ENCODE results near the gene DIP2C. TPM values are rescaled to one million over a fixed set of nuclear protein-coding genes. Genes with fewer than 3 reads are reported as not detected.

Gene DIP2C
- polyA plus RNA-seq, 2 donors, result 2.2 to 2.7 TPM

- 85 to 87% methylated on average over 6 of the region's 6 CpGs for WGBS, 2 donors
- H3K4me1 ChIP-seq (ENCODE audit: control insufficient read depth in 2 of 2, insufficient read depth in 2 of 2, low read length in 1 of 2), result peaks cover 0 to 4% of the 10 kb centered on the region in 2 donors
- H3K9me3 ChIP-seq (ENCODE audit: control insufficient read depth in 2 of 2, insufficient read depth in 1 of 2, low read depth in 1 of 2, low read length in 1 of 2), result no peaks in the 10 kb centered on the region
- peak overlapping the region in 1 of 2 donors; percentile 34 for H3K27ac ChIP-seq (ENCODE audit: low read depth in 2 of 2, low read length in 1 of 2)
- H3K27me3 ChIP-seq (ENCODE audit: control insufficient read depth in 1 of 2, insufficient read depth in 2 of 2, low read length in 2 of 2), result no peaks in the 10 kb centered on the region
- H3K4me3 ChIP-seq (ENCODE audit: low read depth in 1 of 2, low read length in 2 of 2), result no peak overlapping the region
- no peaks in the 10 kb centered on the region for H3K36me3 ChIP-seq (ENCODE audit: control insufficient read depth in 2 of 2, insufficient read depth in 2 of 2, low read length in 1 of 2)
Measured at GRCh38 chr10:497898-498451, 191.5 kb downstream of the DIP2C start.

GRCh38 chr10:497289-497688, 192.2 kb downstream of the DIP2C start:
- peaks cover 0 to 4% of the 10 kb centered on the region in 2 donors for H3K4me1 ChIP-seq (ENCODE audit: control insufficient read depth in 2 of 2, insufficient read depth in 2 of 2, low read length in 1 of 2)
- H3K36me3 ChIP-seq (ENCODE audit: control insufficient read depth in 2 of 2, insufficient read depth in 2 of 2, low read length in 1 of 2), result no peaks in the 10 kb centered on the region
- WGBS, 2 donors, result 88 to 91% methylated on average over 10 of the region's 10 CpGs
- no peak overlapping the region for H3K27ac ChIP-seq (ENCODE audit: low read depth in 2 of 2, low read length in 1 of 2)
- H3K9me3 ChIP-seq (ENCODE audit: control insufficient read depth in 2 of 2, insufficient read depth in 1 of 2, low read depth in 1 of 2, low read length in 1 of 2), result no peaks in the 10 kb centered on the region
- H3K4me3 ChIP-seq (ENCODE audit: low read depth in 1 of 2, low read length in 2 of 2), result no peak overlapping the region
- no peaks in the 10 kb centered on the region for H3K27me3 ChIP-seq (ENCODE audit: control insufficient read depth in 1 of 2, insufficient read depth in 2 of 2, low read length in 2 of 2)

GRCh38 chr10:494556-494955, 194.9 kb downstream of the DIP2C start:
- peaks cover 2 to 3% of the 10 kb centered on the region in 2 donors for H3K4me1 ChIP-seq (ENCODE audit: control insufficient read depth in 2 of 2, insufficient read depth in 2 of 2, low read length in 1 of 2)
- H3K4me3 ChIP-seq (ENCODE audit: low read depth in 1 of 2, low read length in 2 of 2), result no peak overlapping the region
- no peaks in the 10 kb centered on the region for H3K27me3 ChIP-seq (ENCODE audit: control insufficient read depth in 1 of 2, insufficient read depth in 2 of 2, low read length in 2 of 2)
- no peaks in the 10 kb centered on the region for H3K9me3 ChIP-seq (ENCODE audit: control insufficient read depth in 2 of 2, insufficient read depth in 1 of 2, low read depth in 1 of 2, low read length in 1 of 2)
- H3K36me3 ChIP-seq (ENCODE audit: control insufficient read depth in 2 of 2, insufficient read depth in 2 of 2, low read length in 1 of 2), result no peaks in the 10 kb centered on the region
- no peak overlapping the region for H3K27ac ChIP-seq (ENCODE audit: low read depth in 2 of 2, low read length in 1 of 2)
- WGBS, 2 donors, result 78 to 81% methylated on average over 3 of the region's 3 CpGs

DNA sequence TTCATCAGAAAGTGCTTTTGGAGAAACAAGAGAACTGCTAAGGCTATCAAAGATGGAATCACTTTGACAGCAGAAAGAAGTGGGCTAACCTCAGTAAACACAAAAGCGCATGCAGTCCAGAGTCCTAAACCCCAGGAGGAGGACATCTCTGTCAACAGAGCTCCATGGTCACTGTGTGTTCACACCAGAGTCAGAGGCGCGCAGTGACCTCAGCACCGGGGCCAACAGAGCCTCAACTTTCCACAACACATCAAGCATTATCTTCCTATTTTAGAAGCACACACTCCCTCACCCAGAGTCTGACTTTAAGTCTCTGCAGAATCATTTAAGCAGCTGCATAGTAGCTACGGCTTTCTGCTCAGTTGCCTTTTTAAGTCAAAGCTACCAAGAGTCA, 195.3 kb downstream of the DIP2C start:
- Histone ChIP-seq H3K36me3 (ENCODE audit: control insufficient read depth in 2 of 2, insufficient read depth in 2 of 2, low read length in 1 of 2) (no peaks in the 10 kb centered on the region), H3K9me3 (ENCODE audit: control insufficient read depth in 2 of 2, insufficient read depth in 1 of 2, low read depth in 1 of 2, low read length in 1 of 2) (no peaks in the 10 kb centered on the region), H3K27me3 (ENCODE audit: control insufficient read depth in 1 of 2, insufficient read depth in 2 of 2, low read length in 2 of 2) (no peaks in the 10 kb centered on the region), H3K27ac (ENCODE audit: low read depth in 2 of 2, low read length in 1 of 2) (no peak overlapping the region), H3K4me1 (ENCODE audit: control insufficient read depth in 2 of 2, insufficient read depth in 2 of 2, low read length in 1 of 2) (peaks cover 2 to 3% of the 10 kb centered on the region in 2 donors), H3K4me3 (ENCODE audit: low read depth in 1 of 2, low read length in 2 of 2) (no peak overlapping the region)
- 85 to 88% methylated on average over 5 of the region's 5 CpGs for WGBS, 2 donors

DNA sequence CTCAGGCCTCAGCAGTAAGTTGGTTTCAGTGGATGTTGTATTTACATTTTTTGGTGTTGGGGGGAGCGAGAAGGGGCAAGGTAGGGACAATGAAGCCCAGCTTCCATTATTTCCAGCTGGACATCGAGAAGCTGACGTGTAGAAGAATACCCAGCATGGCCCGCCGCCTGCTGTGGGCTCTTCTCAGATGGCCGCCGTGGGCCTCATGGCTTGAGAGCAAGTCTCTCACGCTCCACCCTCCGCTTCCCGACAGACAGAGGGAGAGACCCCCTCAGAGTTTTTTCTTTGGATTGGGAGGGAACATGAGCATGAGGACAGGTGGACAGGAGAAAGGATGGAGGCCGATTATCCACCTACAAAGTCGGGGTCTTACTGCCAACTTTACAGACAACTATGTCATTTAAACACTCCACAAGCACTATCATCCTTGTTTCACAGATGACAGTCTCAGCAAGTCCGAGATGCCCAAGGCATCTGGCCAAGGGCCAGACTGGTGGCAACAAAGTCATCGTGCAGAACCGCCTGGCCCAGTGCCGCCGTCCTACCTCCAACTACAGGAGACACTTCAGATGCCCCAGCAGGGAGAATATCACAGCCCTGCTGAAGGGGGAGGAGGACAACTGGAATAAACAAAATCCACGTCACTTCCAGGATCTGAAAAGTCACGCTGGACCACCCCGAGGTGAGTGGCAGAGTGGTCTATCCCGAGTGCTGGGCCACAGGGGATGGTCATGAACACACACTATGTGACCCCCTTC, 195.9 kb downstream of the DIP2C start:
- Histone ChIP-seq H3K36me3 (ENCODE audit: control insufficient read depth in 2 of 2, insufficient read depth in 2 of 2, low read length in 1 of 2) (no peaks in the 10 kb centered on the region), H3K27me3 (ENCODE audit: control insufficient read depth in 1 of 2, insufficient read depth in 2 of 2, low read length in 2 of 2) (no peaks in the 10 kb centered on the region), H3K4me1 (ENCODE audit: control insufficient read depth in 2 of 2, insufficient read depth in 2 of 2, low read length in 1 of 2) (peaks cover 2 to 3% of the 10 kb centered on the region in 2 donors), H3K27ac (ENCODE audit: low read depth in 2 of 2, low read length in 1 of 2) (peak overlapping the region in 1 of 2 donors; percentile 66), H3K4me3 (ENCODE audit: low read depth in 1 of 2, low read length in 2 of 2) (no peak overlapping the region), H3K9me3 (ENCODE audit: control insufficient read depth in 2 of 2, insufficient read depth in 1 of 2, low read depth in 1 of 2, low read length in 1 of 2) (no peaks in the 10 kb centered on the region)
- WGBS, 2 donors, result 87 to 90% methylated on average over 21 of the region's 21 CpGs

- no peaks in the 10 kb centered on the region for H3K36me3 ChIP-seq (ENCODE audit: control insufficient read depth in 2 of 2, insufficient read depth in 2 of 2, low read length in 1 of 2)
- H3K27me3 ChIP-seq (ENCODE audit: control insufficient read depth in 1 of 2, insufficient read depth in 2 of 2, low read length in 2 of 2), result no peaks in the 10 kb centered on the region
- H3K9me3 ChIP-seq (ENCODE audit: control insufficient read depth in 2 of 2, insufficient read depth in 1 of 2, low read depth in 1 of 2, low read length in 1 of 2), result no peaks in the 10 kb centered on the region
- H3K4me3 ChIP-seq (ENCODE audit: low read depth in 1 of 2, low read length in 2 of 2), result no peak overlapping the region
- H3K4me1 ChIP-seq (ENCODE audit: control insufficient read depth in 2 of 2, insufficient read depth in 2 of 2, low read length in 1 of 2), result peaks cover 2 to 3% of the 10 kb centered on the region in 2 donors
- WGBS, 2 donors, result 68 to 82% methylated on average over 10 of the region's 10 CpGs
- H3K27ac ChIP-seq (ENCODE audit: low read depth in 2 of 2, low read length in 1 of 2), result peak overlapping the region in 1 of 2 donors; percentile 59
Measured at GRCh38 chr10:492836-493235, 196.6 kb downstream of the DIP2C start.

- Histone ChIP-seq H3K4me1 (ENCODE audit: control insufficient read depth in 2 of 2, insufficient read depth in 2 of 2, low read length in 1 of 2) (peaks cover 2 to 3% of the 10 kb centered on the region in 2 donors), H3K4me3 (ENCODE audit: low read depth in 1 of 2, low read length in 2 of 2) (no peak overlapping the region), H3K27me3 (ENCODE audit: control insufficient read depth in 1 of 2, insufficient read depth in 2 of 2, low read length in 2 of 2) (no peaks in the 10 kb centered on the region), H3K9me3 (ENCODE audit: control insufficient read depth in 2 of 2, insufficient read depth in 1 of 2, low read depth in 1 of 2, low read length in 1 of 2) (no peaks in the 10 kb centered on the region), H3K27ac (ENCODE audit: low read depth in 2 of 2, low read length in 1 of 2) (peak overlapping the region; percentile 66 to 89), H3K36me3 (ENCODE audit: control insufficient read depth in 2 of 2, insufficient read depth in 2 of 2, low read length in 1 of 2) (no peaks in the 10 kb centered on the region)
- WGBS, 2 donors, result 88% methylated on average over 16 of the region's 16 CpGs
Measured at GRCh38 chr10:491667-492424, 197.6 kb downstream of the DIP2C start.

- no peak overlapping the region for H3K4me3 ChIP-seq (ENCODE audit: low read depth in 1 of 2, low read length in 2 of 2)
- H3K4me1 ChIP-seq (ENCODE audit: control insufficient read depth in 2 of 2, insufficient read depth in 2 of 2, low read length in 1 of 2), result peaks cover 0 to 3% of the 10 kb centered on the region in 2 donors
- no peaks in the 10 kb centered on the region for H3K9me3 ChIP-seq (ENCODE audit: control insufficient read depth in 2 of 2, insufficient read depth in 1 of 2, low read depth in 1 of 2, low read length in 1 of 2)
- WGBS, 2 donors, result 46 to 50% methylated on average over 23 of the region's 23 CpGs
- H3K36me3 ChIP-seq (ENCODE audit: control insufficient read depth in 2 of 2, insufficient read depth in 2 of 2, low read length in 1 of 2), result no peaks in the 10 kb centered on the region
- no peaks in the 10 kb centered on the region for H3K27me3 ChIP-seq (ENCODE audit: control insufficient read depth in 1 of 2, insufficient read depth in 2 of 2, low read length in 2 of 2)
- H3K27ac ChIP-seq (ENCODE audit: low read depth in 2 of 2, low read length in 1 of 2), result peak overlapping the region; percentile 66 to 89
Measured at GRCh38 chr10:490891-491571, 198.4 kb downstream of the DIP2C start.

- no peak overlapping the region for H3K4me3 ChIP-seq (ENCODE audit: low read depth in 1 of 2, low read length in 2 of 2)
- H3K36me3 ChIP-seq (ENCODE audit: control insufficient read depth in 2 of 2, insufficient read depth in 2 of 2, low read length in 1 of 2), result no peaks in the 10 kb centered on the region
- H3K9me3 ChIP-seq (ENCODE audit: control insufficient read depth in 2 of 2, insufficient read depth in 1 of 2, low read depth in 1 of 2, low read length in 1 of 2), result no peaks in the 10 kb centered on the region
- H3K27ac ChIP-seq (ENCODE audit: low read depth in 2 of 2, low read length in 1 of 2), result peak overlapping the region; percentile 13 to 29
- H3K4me1 ChIP-seq (ENCODE audit: control insufficient read depth in 2 of 2, insufficient read depth in 2 of 2, low read length in 1 of 2), result peaks cover 0 to 4% of the 10 kb centered on the region in 2 donors
- 77 to 82% methylated on average over 16 of the region's 16 CpGs for WGBS, 2 donors
- H3K27me3 ChIP-seq (ENCODE audit: control insufficient read depth in 1 of 2, insufficient read depth in 2 of 2, low read length in 2 of 2), result no peaks in the 10 kb centered on the region
Measured at GRCh38 chr10:490256-490655, 199.2 kb downstream of the DIP2C start.

All from esophagus (tissue), 2 donors.